GM21423 (cell line): Measurements from ENCODE around the gene TRIM24.
"Not testable (repeated sequence)": the region's sequence is repeated elsewhere in the genome, so short reads cannot be mapped to it uniquely, and the experiment has no call there.

Source experiments
- ATAC-seq: cut with Tn5 transposase; IDR thresholded peaks from one replicate; pipeline ENCODE4 v1.9.1; 2021; ENCODE audit warnings: mild to moderate bottlenecking, moderate library complexity; ENCODE audit not compliant: unreplicated experiment

TRIM24 gene

GRCh38 chr7:138491612-138492386 is 31.7 kb downstream of the TRIM24 start:
- ATAC-seq: no peak

- ATAC-seq: no peak
Measured at GRCh38 chr7:138492423-138492822, 32.4 kb downstream of the TRIM24 start.

- ATAC-seq: no peak
Measured at GRCh38 chr7:138493535-138493934, 33.5 kb downstream of the TRIM24 start.

DNA sequence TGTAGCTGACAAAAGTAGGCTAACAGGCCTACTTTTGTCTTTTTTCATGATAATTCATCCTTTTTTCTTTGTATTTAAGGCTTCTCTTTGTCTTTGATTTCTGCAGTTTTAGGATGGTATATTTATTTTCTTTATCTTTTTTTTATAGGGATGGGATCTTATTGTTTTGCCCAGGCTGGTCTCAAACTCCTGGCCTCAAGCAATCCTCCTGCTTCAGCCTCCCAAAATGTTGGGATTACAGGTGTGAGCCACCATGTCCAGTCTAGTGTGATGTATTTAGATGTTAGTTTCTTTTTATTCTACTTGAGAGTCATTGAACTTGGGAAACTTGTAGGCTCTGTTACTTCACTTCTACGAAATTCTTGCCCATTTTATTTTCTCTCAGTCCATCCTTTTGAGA is 35.4 kb downstream of the TRIM24 start:
- no peak for ATAC-seq

DNA sequence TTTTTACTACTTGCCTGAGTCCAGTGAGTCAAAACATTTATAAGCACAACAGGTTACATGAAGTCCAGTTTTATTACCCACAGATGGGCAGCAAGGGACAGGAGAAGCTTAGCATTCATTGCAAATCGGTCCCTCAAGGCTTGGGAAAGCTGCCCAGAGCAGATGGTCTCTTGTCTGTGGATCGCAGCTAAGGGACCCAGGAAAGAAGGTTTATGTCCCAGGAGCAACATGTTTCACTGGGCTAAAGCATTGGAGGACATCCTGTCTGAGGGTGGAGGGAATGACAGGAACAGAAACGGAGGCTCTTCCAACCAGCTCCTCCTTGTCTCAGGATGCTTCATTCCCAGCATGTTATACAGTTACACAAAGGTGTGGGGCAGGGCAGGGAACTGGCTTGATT is 39.3 kb downstream of the TRIM24 start:
- ATAC-seq: no peak

DNA sequence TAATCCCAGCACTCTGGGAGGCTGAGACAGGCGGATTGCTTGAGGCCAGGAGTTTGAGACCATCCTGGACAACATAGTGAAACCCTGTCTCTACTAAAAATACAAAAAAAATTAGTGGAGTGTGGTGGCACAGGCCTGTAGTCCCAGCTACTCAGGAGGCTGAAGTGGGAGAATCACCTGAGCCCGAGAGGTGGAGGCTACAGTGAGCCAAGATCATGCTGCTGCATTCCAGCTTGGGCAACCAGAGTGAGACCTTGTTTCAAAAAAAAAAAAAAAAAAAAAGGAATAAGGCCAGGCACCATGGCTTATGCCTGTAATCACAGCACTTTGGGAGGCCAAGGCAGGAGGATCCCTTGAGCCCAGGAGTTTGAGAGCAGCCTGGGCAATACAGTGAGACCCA is 40.2 kb downstream of the TRIM24 start:
- not testable (repeated sequence) for ATAC-seq

DNA sequence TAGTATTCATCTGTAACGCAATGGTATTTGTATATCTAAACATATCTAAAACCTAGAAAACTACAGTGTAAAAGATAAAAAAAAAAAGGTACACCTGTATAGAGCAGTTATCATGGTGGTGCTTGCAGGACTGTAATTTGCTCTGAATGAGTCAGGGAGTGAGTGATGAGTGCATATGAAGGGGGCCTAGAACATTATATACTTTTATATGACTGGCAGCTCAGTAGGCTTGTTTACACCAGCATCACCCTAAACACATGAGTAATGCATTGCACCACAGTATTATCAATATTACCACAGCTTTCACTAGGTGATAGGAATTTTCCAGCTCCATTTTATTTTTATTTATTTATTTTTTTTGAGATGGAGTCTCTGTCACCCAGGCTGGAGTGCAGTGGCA is 40.8 kb downstream of the TRIM24 start:
- no peak for ATAC-seq

DNA sequence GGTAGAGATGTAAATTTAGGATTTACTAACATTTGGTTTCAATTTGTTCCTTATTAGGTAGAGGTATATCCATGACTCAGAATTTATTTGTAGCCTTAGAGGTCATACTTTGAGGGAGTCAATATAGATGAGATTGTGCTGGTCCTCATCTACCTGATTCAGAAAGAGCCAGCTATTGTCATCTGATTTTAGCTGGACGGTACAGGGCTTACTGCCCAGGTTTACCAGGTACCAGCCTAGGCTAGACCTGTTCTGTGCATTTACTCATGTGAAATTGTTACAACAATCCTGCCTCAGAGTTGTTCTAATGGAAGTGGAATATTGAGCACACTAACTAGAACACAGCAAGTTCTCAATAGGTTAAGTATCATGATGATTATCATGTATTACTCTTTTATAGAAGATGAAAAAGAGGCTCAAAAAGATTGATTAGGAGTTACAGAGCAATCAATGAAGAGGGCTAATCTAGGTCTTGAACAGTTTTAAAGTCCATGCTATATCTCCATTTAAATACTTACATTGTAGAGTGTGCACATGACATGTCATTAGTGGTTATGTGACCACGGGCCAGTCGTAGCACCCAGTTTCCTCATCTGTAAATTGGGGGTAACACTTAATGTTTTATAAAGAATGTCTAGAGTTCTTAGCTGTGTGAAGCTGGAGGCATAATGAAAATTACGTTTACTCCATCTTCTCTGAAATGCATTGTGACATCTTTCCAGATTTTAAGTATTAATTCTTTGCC is 42.1 kb downstream of the TRIM24 start:
- no peak for ATAC-seq

- no peak for ATAC-seq
Measured at GRCh38 chr7:138505361-138505873, 45.4 kb downstream of the TRIM24 start.

GRCh38 chr7:138506764-138507163 is 46.7 kb downstream of the TRIM24 start:
- ATAC-seq: no peak

DNA sequence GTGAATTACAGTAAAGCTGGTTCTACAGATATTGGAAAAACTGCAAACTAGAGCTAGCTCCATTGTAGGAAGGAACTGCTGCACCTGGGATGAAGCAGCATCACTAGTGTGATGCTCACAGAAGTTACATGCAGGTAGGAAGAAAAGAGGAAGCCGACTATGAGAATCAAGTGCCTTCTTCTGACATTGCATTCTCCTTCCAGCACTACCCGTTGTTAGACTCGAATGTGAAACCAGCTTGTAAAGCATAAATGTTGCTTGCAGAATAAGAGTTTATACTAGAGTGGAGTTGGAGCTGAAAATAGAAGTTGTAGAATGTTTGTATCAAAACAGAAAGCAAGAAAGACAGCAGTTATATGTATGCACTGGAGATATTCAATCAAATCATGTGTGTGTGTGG is 49.9 kb downstream of the TRIM24 start:
- ATAC-seq: no peak

- no peak for ATAC-seq
Measured at GRCh38 chr7:138512092-138512858, 52.2 kb downstream of the TRIM24 start.

GRCh38 chr7:138512885-138513284 is 52.8 kb downstream of the TRIM24 start:
- no peak for ATAC-seq

DNA sequence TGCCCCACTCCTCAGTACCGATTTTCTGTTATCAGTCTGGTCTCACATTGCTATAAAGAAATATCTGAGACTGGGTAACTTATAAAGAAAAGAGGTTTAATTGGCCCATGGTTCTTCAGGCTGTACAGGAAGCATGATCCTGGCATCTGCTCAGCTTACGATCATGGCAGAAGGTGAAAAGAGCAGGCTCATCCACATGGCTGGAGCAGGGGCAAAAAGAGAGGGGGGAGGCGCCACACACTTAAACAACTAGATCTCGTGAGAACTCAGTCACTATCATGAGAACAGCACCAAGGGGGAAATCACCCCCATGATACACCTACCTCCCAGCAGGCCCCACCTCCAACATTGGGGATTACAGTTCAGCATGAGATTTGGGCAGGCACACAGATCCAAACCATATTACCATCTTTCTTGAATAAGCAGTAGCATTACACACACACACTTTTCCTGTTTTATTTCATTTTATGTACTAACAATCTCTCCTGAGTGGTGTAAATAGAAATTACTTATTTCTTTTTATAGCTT is 53.3 kb downstream of the TRIM24 start:
- no peak for ATAC-seq

- no peak for ATAC-seq
Measured at GRCh38 chr7:138514044-138514443, 54.0 kb downstream of the TRIM24 start.

DNA sequence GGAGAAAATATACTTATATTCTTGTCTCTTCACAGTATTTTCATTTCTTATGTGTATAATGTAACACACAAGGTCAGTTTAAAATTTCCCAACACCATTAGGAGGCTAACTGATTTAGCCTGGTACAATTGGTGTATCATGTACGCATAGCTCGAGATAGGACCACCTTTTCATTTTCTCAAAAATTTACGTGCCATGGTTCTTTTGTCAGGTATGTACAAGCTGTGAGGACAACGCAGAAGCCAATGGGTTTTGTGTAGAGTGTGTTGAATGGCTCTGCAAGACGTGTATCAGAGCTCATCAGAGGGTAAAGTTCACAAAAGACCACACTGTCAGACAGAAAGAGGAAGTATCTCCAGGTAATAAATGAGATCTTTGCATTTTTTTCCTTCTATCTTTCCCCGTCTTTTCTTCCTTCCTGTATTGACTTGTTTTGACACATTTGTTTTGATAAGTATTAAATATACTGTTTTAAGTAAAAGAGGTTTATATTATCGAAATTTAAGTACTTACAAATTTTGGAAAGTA is 55.0 kb downstream of the TRIM24 start:
- ATAC-seq: no peak

- ATAC-seq: no peak
Measured at GRCh38 chr7:138519061-138519798, 59.2 kb downstream of the TRIM24 start.

- no peak for ATAC-seq
Measured at GRCh38 chr7:138520742-138521141, 60.7 kb downstream of the TRIM24 start.

GRCh38 chr7:138521837-138522461 is 61.9 kb downstream of the TRIM24 start:
- no peak for ATAC-seq

DNA sequence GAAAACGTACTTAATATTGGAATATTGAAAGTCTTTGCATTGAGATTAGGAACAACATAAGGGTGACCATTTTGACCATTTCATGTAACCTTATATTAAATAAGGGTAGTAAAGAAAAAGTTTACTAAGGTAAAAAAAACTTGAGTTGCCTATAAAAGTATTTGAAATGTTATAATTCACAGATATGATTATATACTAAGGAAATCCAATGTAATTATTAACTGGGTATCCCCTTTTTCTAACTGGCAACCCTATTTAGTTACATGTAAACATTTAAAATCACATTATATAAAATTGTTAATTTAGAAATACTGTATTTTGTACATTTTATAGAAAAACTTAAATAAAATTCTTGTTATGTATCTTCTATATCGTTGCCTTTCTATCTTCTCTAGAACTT is 64.2 kb downstream of the TRIM24 start:
- no peak for ATAC-seq
